MM.1S (cell line): Measurements from ENCODE around the gene SHKBP1.

Experiments used
- DNase-seq: peaks from one replicate; pipeline ENCODE4 v3.0.0-alpha.2; 2015
- H2AFZ ChIP-seq: fragments of 300-600 bp; sonication (generic); 2 replicates; pipeline ENCODE4 v1.6.0; 2016; ENCODE audit warnings: antibody characterized with exemption, low read length
- H3F3A ChIP-seq: fragments of 300-600 bp; sonication (generic); 2 replicates; pipeline ENCODE4 v1.6.1; 2016; ENCODE audit warnings: mild to moderate bottlenecking, antibody characterized with exemption, low read length, moderate library complexity, mixed read lengths; ENCODE audit not compliant: insufficient read depth
- H3K27ac ChIP-seq: fragments of 300-600 bp; sonication (generic); 2 replicates; pipeline ENCODE4 v1.5.1; 2016; ENCODE audit warnings: mild to moderate bottlenecking, low read length
- H3K27me3 ChIP-seq: fragments of 300-600 bp; sonication (generic); replicated peaks from 2 replicates; pipeline ENCODE4 v1.6.0; 2016; ENCODE audit warnings: low read length; ENCODE audit not compliant: insufficient read depth
- H3K36me3 ChIP-seq: fragments of 300-600 bp; sonication (generic); replicated peaks from 2 replicates; pipeline ENCODE4 v1.6.1; 2016; ENCODE audit warnings: mild to moderate bottlenecking, low read length, mixed read lengths; ENCODE audit not compliant: insufficient read depth
- H3K4me1 ChIP-seq: fragments of 300-600 bp; sonication (generic); 2 replicates; pipeline ENCODE4 v1.6.1; 2016; ENCODE audit warnings: low read length, mixed read lengths
- H3K4me2 ChIP-seq: fragments of 300-600 bp; sonication (generic); 2 replicates; pipeline ENCODE4 v1.6.0; 2016; ENCODE audit warnings: low read depth, low read length
- H3K4me3 ChIP-seq: fragments of 300-600 bp; sonication (generic); 2 replicates; pipeline ENCODE4 v1.5.1; 2016; ENCODE audit warnings: low read length, mixed read lengths
- H3K79me2 ChIP-seq: fragments of 300-600 bp; sonication (generic); 2 replicates; pipeline ENCODE4 v1.6.1; 2016; ENCODE audit warnings: mixed run types, low read length, mixed read lengths
- H3K9ac ChIP-seq: fragments of 300-600 bp; sonication (generic); 2 replicates; pipeline ENCODE4 v1.6.1; 2016; ENCODE audit warnings: low read length, mixed read lengths
- H3K9me2 ChIP-seq: fragments of 300-600 bp; sonication (generic); replicated peaks from 2 replicates; pipeline ENCODE4 v1.6.1; 2016; ENCODE audit warnings: mild to moderate bottlenecking, low read length, mixed read lengths; ENCODE audit not compliant: insufficient read depth
- H3K9me3 ChIP-seq: fragments of 300-600 bp; sonication (generic); replicated peaks from 2 replicates; pipeline ENCODE4 v1.6.1; 2016; ENCODE audit warnings: mild to moderate bottlenecking, low read length, mixed read lengths; ENCODE audit not compliant: insufficient read depth
- H4K20me1 ChIP-seq: fragments of 300-600 bp; sonication (generic); 2 replicates; pipeline ENCODE4 v1.6.1; 2016; ENCODE audit warnings: mild to moderate bottlenecking, low read length, moderate library complexity, mixed read lengths; ENCODE audit not compliant: insufficient read depth
- CTCF ChIP-seq: fragments of 300-600 bp; sonication (generic); IDR thresholded peaks from 2 replicates; pipeline ENCODE4 v1.5.1; 2016; ENCODE audit warnings: antibody characterized with exemption, low read length, mixed read lengths
- EZH2 ChIP-seq: fragments of 300-600 bp; sonication (generic); optimal IDR thresholded peaks from 2 replicates; pipeline ENCODE3; 2017; ENCODE audit warnings: low read depth, mild to moderate bottlenecking, antibody characterized with exemption, low read length, mixed read lengths
- EZH2phosphoT487 ChIP-seq: fragments of 300-600 bp; sonication (generic); IDR thresholded peaks from 2 replicates; pipeline ENCODE4 v1.6.1; 2018; ENCODE audit warnings: antibody characterized with exemption, low read length

SHKBP1 gene

GRCh38 chr19:40617961-40618360 lies 41.3 kb downstream of the SHKBP1 start:
- TF ChIP-seq EZH2phosphoT487 (no peak), EZH2 (no peak), CTCF (no peak)
- Histone ChIP-seq H3K79me2 (no peaks in the 10 kb centered on the region), H3K9ac (no peak overlapping the region), H3K4me1 (no peaks in the 10 kb centered on the region), H3F3A (0 out of 2 replicates have a peak, but pooled peaks cover 3% of the 10 kb centered on the region), H3K36me3 (no peaks in the 10 kb centered on the region), H4K20me1 (no peaks in the 10 kb centered on the region), H3K9me2 (no peaks in the 10 kb centered on the region), H3K4me2 (no peak overlapping the region), H2AFZ (no peak overlapping the region), H3K9me3 (no peaks in the 10 kb centered on the region), H3K4me3 (no peak overlapping the region), H3K27me3 (no peaks in the 10 kb centered on the region), H3K27ac (no peak overlapping the region)
- no peak for DNase-seq

GRCh38 chr19:40619333-40620160 lies 42.9 kb downstream of the SHKBP1 start:
- no peaks in the 10 kb centered on the region for H3K4me1 ChIP-seq
- DNase-seq, result no peak
- no peak overlapping the region for H3K4me3 ChIP-seq
- TF ChIP-seq EZH2, result no peak
- no peak for TF ChIP-seq CTCF
- no peak for TF ChIP-seq EZH2phosphoT487
- H3K27me3 ChIP-seq, result no peaks in the 10 kb centered on the region
- H3K9ac ChIP-seq, result no peak overlapping the region
- no peaks in the 10 kb centered on the region for H3K36me3 ChIP-seq
- no peak overlapping the region for H2AFZ ChIP-seq
- no peak overlapping the region for H3K4me2 ChIP-seq
- no peaks in the 10 kb centered on the region for H3K9me3 ChIP-seq
- H3K9me2 ChIP-seq, result no peaks in the 10 kb centered on the region
- H3K27ac ChIP-seq, result no peak overlapping the region
- no peaks in the 10 kb centered on the region for H3F3A ChIP-seq
- no peaks in the 10 kb centered on the region for H4K20me1 ChIP-seq
- no peaks in the 10 kb centered on the region for H3K79me2 ChIP-seq

GRCh38 chr19:40620161-40620485 lies 43.5 kb downstream of the SHKBP1 start:
- Histone ChIP-seq H3K4me3 (no peak overlapping the region), H3F3A (no peaks in the 10 kb centered on the region), H4K20me1 (no peaks in the 10 kb centered on the region), H3K4me1 (no peaks in the 10 kb centered on the region), H3K9me3 (no peaks in the 10 kb centered on the region), H3K27me3 (no peaks in the 10 kb centered on the region), H3K36me3 (no peaks in the 10 kb centered on the region), H3K27ac (no peak overlapping the region), H3K9ac (no peak overlapping the region), H3K79me2 (no peaks in the 10 kb centered on the region), H3K9me2 (no peaks in the 10 kb centered on the region), H3K4me2 (no peak overlapping the region), H2AFZ (no peak overlapping the region)
- DNase-seq, result no peak
- TF ChIP-seq EZH2phosphoT487 (no peak), EZH2 (no peak), CTCF (no peak)
